ENCODE data around the gene SORCS2.

DNA sequence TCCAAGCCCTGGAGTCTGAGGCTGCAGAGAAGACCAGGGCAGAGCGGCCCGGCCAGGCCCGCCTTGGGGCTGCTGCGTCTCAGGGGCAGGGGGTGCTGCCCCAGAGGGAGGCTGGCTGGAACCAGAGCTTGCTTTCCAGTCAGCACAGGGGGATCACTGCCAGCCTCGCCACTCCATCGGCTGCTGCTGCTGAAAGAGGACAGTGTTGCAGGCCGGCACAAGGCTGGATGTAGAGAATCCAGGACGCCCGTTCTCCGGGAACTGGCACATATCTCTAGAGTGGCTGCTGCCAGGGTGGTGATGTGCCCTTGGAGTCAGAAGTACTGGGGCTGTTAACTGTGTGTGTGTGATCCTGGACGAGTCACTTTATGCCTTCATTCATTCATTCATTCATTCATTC lies 31.9 kb upstream of the SORCS2 start:
- no peak for TF ChIP-seq POLR2A (IDR thresholded peaks at IDR 0.05; ENCODE audit: low read length)
- no peak for TF ChIP-seq GATA1 (IDR thresholded peaks at IDR 0.05; ENCODE audit: low read depth, low read length)
